WTC11 (cell line): ENCODE data around the gene ARID3C. TPM values are rescaled to one million over a fixed set of nuclear protein-coding genes. Genes with fewer than 3 reads are reported as not detected.

Experiments used
- ATAC-seq: fragments of 200-7000 bp; cut with Tn5 transposase; 2 replicates; pipeline ENCODE4 v1.10.0; 2021; ENCODE audit warnings: mild to moderate bottlenecking, moderate library complexity
- CTCF ChIA-PET: fragments of 300-600 bp; sonication (Branson Sonifier 250); formaldehyde crosslinking; loops from one replicate; lab custom pipeline; 2021; ENCODE audit warnings: antibody characterized with exemption; lab: Charles Lee
- POLR2A ChIA-PET: fragments of 350-600 bp; sonication (Branson Sonifier 250); formaldehyde crosslinking; loops from one replicate; lab custom pipeline; 2021; ENCODE audit warnings: antibody characterized with exemption; lab: Charles Lee
- DNase-seq: peaks from one replicate; pipeline ENCODE4 v3.0.0; 2021; ENCODE audit warnings: low spot score
- H3K27ac Mint-ChIP-seq: 2 replicates; pipeline ENCODE4 v1.8.0; 2021; ENCODE audit warnings: mixed read lengths
- H3K27me3 Mint-ChIP-seq: 2 replicates; pipeline ENCODE4 v1.8.0; 2021; ENCODE audit warnings: low read depth, mild to moderate bottlenecking, moderate library complexity, mixed read lengths
- H3K36me3 Mint-ChIP-seq: 2 replicates; pipeline ENCODE4 v1.8.0; 2021; ENCODE audit warnings: mixed read lengths
- H3K4me1 Mint-ChIP-seq: 2 replicates; pipeline ENCODE4 v1.8.0; 2022; ENCODE audit warnings: mixed read lengths
- H3K4me3 Mint-ChIP-seq: 2 replicates; pipeline ENCODE4 v1.8.0; 2021; ENCODE audit warnings: mild to moderate bottlenecking, moderate library complexity, mixed read lengths
- H3K9me3 Mint-ChIP-seq: 2 replicates; pipeline ENCODE4 v1.8.0; 2021; ENCODE audit warnings: mixed read lengths
- ATF1 ChIP-seq: sonication (generic); formaldehyde crosslinking; IDR thresholded peaks from 2 replicates; pipeline ENCODE4 v1.8.1; 2023; ENCODE audit warnings: mild to moderate bottlenecking, moderate library complexity, missing genetic modification reagents
- CREM ChIP-seq: sonication (generic); formaldehyde crosslinking; IDR thresholded peaks from 2 replicates; pipeline ENCODE4 v1.8.1; 2022; ENCODE audit warnings: mild to moderate bottlenecking, missing genetic modification reagents, moderate library complexity
- ESRRA ChIP-seq: sonication (generic); formaldehyde crosslinking; IDR thresholded peaks from 2 replicates; pipeline ENCODE4 v1.8.1; 2022; ENCODE audit warnings: mild to moderate bottlenecking, missing genetic modification reagents, borderline replicate concordance
- JAZF1 ChIP-seq: fragments of 250-450 bp; sonication (Bioruptor Pico); IDR thresholded peaks from 2 replicates; pipeline ENCODE4 v1.9.0; 2021; ENCODE audit warnings: moderate library complexity, mild to moderate bottlenecking, inconsistent platforms
- KAT7 ChIP-seq: sonication (generic); formaldehyde crosslinking; IDR thresholded peaks from 2 replicates; pipeline ENCODE4 v1.8.1; 2023; ENCODE audit warnings: missing genetic modification reagents, mild to moderate bottlenecking, borderline replicate concordance
- MXD4 ChIP-seq: fragments of 250-450 bp; sonication (Bioruptor Pico); IDR thresholded peaks from 2 replicates; pipeline ENCODE4 v1.8.0; 2021; ENCODE audit warnings: mild to moderate bottlenecking, moderate library complexity, borderline replicate concordance
- OVOL2 ChIP-seq: fragments of 250-450 bp; sonication (Bioruptor Pico); IDR thresholded peaks from 2 replicates; pipeline ENCODE4 v1.9.0; 2021; ENCODE audit warnings: mild to moderate bottlenecking, borderline replicate concordance
- RELA ChIP-seq: sonication (generic); formaldehyde crosslinking; IDR thresholded peaks from 2 replicates; pipeline ENCODE4 v1.8.1; 2022; ENCODE audit warnings: missing genetic modification reagents, mild to moderate bottlenecking, borderline replicate concordance
- TCF7 ChIP-seq: sonication (generic); formaldehyde crosslinking; IDR thresholded peaks from 2 replicates; pipeline ENCODE4 v1.8.0; 2022; ENCODE audit warnings: mild to moderate bottlenecking, low read depth, missing genetic modification reagents, moderate library complexity
- ZNF263 ChIP-seq: sonication (generic); formaldehyde crosslinking; IDR thresholded peaks from 2 replicates; pipeline ENCODE4 v1.8.1; 2022; ENCODE audit warnings: low read depth, mild to moderate bottlenecking, moderate library complexity, missing genetic modification reagents
- total RNA-seq: library from RNA; stranded (reverse); gene quantifications from 3 replicates; pipeline ENCODE4 v1.2.3, GENCODE V29; 2021
- TF ChIP-seq, protein P1 (sequence below): sonication (generic); formaldehyde crosslinking; IDR thresholded peaks from 2 replicates; pipeline ENCODE4 v1.8.1; 2023; ENCODE audit warnings: mild to moderate bottlenecking, missing genetic modification reagents, borderline replicate concordance
- TF ChIP-seq, protein P2 (sequence below): fragments of 250-450 bp; sonication (Bioruptor Pico); conservative IDR thresholded peaks from 2 replicates; pipeline ENCODE4 v1.9.0; 2021; ENCODE audit warnings: mild to moderate bottlenecking
- TF ChIP-seq, protein P3 (sequence below): sonication (generic); formaldehyde crosslinking; IDR thresholded peaks from 2 replicates; pipeline ENCODE4 v1.8.0; 2022; ENCODE audit warnings: missing genetic modification reagents
- TF ChIP-seq, protein P4 (sequence below): sonication (generic); formaldehyde crosslinking; IDR thresholded peaks from 2 replicates; pipeline ENCODE4 v1.8.1; 2022; ENCODE audit warnings: low read depth, missing genetic modification reagents, borderline replicate concordance
- TF ChIP-seq, protein P5 (sequence below): fragments of 250-450 bp; sonication (Bioruptor Pico); IDR thresholded peaks from 2 replicates; pipeline ENCODE4 v1.9.0; 2021; ENCODE audit warnings: mild to moderate bottlenecking
- TF ChIP-seq, protein P6 (sequence below): sonication (generic); formaldehyde crosslinking; IDR thresholded peaks from 2 replicates; pipeline ENCODE4 v1.8.0; 2022; ENCODE audit warnings: mild to moderate bottlenecking, missing genetic modification reagents
- TF ChIP-seq, protein P7 (sequence below): sonication (generic); formaldehyde crosslinking; IDR thresholded peaks from 2 replicates; pipeline ENCODE4 v1.8.1; 2022; ENCODE audit warnings: mild to moderate bottlenecking, missing genetic modification reagents, moderate library complexity, borderline replicate concordance

ARID3C gene
- total RNA-seq, 1 experiment from 2014 or later = 0.15 TPM

DNA sequence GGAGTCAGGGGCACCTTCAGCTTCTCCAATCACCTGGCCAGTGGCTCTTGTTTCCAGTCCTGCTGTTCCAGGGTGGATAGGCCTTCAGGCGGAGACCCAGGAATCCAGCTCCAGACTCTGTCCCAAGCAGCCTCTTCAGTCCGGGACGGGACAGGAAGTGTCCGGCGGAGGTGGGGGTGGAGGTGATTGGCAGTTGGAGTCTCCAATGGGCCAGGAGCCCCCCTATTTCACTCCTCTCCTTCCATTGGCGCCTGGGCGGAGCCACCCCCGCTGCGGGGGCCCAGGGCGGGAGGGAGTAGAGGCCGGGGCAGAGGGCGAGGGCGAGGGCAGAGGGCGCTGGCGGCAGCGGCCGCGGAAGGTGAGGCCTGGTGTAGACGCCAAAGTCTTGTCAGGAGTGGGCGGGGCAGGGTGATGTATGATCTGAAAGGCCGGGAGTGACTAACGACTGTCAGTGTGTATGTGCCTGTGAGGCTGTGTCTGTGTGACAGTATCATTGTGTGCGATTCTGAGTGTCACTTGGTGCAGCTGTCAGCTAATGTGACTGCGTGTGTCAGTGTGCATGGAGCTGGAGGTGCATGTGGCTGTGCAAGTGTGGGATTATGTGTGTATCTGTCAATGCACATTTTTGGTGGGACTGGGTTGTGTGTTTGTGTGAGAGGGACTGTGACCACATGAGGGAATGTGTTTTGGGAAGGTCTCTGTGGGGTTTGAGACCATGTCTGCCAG lies 23.2 kb upstream of the ARID3C start, which contains the start of gene IL11RA (continued):
- no peak for TF ChIP-seq TCF7 (CRISPR knock-in tag)
- no peak for TF ChIP-seq ESRRA (CRISPR knock-in tag)
- TF ChIP-seq, all 79 proteins: peak for 10

DNA sequence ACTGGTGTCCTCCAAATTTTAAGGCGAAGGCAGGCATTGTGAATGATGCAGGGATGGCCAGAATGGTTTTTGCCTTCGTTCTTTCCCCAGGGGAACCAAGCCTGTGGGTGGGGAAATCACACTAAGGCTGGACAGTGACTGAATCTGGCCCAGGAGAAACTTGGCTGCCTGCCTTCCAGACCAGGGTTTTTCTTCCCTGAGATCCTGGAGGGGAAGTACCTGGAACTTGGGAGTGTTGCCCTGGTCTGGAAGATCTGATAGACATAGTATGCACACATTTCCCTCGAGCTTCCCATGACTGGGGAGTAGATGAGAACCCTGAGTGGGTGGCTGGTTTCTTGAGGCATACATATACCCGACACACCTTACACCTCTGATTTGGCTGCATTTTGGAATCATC lies 22.5 kb upstream of the ARID3C start:
- Mint-ChIP-seq H3K27me3 (no peaks in the 10 kb centered on the region), H3K4me1 (peaks cover 40% of the 10 kb centered on the region), H3K36me3 (peaks cover 18% of the 10 kb centered on the region), H3K4me3 (peak overlapping the region; percentile 81), H3K27ac (peak overlapping the region; percentile 94; the same call in 1 of the 2 replicates), H3K9me3 (no peaks in the 10 kb centered on the region)
- no peak for ATAC-seq
- POLR2A ChIA-PET = interaction anchor here (0.9 to 1.3 kb wide), 2 partner anchors 14 to 51 kb away, joined by 3 to 5 read pairs; partner anchors contain the start of gene SIGMAR1
- no peak for DNase-seq
- CTCF ChIA-PET = interaction anchor here (0.6 to 4.2 kb wide), 7 partner anchors 13 to 717 kb away, joined by 3 to 31 read pairs (median 4); partner anchors contain the start of gene SIGMAR1
- TF ChIP-seq OVOL2 (no peak), ATF1 (CRISPR knock-in tag) (no peak), ZNF263 (CRISPR knock-in tag) (no peak), MXD4 (CRISPR knock-in tag) (no peak), RELA (CRISPR knock-in tag) (no peak), JAZF1 (CRISPR knock-in tag) (no peak), KAT7 (no peak), CREM (CRISPR knock-in tag) (no peak)
- TF ChIP-seq, protein P1, sequence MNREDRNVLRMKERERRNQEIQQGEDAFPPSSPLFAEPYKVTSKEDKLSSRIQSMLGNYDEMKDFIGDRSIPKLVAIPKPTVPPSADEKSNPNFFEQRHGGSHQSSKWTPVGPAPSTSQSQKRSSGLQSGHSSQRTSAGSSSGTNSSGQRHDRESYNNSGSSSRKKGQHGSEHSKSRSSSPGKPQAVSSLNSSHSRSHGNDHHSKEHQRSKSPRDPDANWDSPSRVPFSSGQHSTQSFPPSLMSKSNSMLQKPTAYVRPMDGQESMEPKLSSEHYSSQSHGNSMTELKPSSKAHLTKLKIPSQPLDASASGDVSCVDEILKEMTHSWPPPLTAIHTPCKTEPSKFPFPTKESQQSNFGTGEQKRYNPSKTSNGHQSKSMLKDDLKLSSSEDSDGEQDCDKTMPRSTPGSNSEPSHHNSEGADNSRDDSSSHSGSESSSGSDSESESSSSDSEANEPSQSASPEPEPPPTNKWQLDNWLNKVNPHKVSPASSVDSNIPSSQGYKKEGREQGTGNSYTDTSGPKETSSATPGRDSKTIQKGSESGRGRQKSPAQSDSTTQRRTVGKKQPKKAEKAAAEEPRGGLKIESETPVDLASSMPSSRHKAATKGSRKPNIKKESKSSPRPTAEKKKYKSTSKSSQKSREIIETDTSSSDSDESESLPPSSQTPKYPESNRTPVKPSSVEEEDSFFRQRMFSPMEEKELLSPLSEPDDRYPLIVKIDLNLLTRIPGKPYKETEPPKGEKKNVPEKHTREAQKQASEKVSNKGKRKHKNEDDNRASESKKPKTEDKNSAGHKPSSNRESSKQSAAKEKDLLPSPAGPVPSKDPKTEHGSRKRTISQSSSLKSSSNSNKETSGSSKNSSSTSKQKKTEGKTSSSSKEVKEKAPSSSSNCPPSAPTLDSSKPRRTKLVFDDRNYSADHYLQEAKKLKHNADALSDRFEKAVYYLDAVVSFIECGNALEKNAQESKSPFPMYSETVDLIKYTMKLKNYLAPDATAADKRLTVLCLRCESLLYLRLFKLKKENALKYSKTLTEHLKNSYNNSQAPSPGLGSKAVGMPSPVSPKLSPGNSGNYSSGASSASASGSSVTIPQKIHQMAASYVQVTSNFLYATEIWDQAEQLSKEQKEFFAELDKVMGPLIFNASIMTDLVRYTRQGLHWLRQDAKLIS (CRISPR knock-in tag) = no peak
- TF ChIP-seq, protein P2, sequence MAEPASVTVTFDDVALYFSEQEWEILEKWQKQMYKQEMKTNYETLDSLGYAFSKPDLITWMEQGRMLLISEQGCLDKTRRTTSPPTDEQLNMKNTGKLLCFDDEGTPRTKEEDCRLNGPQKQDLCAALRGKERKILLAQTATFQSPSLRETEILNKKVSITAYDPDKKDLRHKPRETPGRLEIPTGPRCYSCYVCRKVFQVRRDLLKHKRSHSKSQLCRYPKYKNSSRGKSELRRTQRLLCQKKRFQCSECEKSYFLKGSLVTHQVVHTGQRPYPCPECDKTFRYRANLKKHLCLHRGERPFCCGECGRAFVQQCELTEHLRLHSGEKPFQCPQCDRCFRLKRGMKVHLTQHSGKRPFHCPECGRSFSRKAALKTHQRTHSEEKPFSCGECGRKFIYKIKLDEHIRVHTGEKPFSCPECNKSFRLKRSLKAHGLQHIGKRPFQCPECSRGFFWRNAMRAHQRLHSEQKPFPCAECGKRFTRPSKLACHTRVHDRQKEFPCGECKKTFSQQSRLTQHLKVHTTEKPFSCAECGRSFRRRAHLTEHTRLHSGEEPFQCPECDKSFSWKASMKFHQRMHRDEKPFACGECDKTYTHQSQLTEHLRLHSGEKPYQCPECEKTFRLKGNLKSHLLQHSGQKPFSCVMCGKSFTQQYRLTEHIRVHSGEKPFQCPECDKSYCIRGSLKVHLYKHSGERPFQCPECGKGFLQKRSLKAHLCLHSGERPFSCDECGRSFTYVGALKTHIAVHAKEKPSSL (CRISPR knock-in tag) = no peak
- TF ChIP-seq, protein P3, sequence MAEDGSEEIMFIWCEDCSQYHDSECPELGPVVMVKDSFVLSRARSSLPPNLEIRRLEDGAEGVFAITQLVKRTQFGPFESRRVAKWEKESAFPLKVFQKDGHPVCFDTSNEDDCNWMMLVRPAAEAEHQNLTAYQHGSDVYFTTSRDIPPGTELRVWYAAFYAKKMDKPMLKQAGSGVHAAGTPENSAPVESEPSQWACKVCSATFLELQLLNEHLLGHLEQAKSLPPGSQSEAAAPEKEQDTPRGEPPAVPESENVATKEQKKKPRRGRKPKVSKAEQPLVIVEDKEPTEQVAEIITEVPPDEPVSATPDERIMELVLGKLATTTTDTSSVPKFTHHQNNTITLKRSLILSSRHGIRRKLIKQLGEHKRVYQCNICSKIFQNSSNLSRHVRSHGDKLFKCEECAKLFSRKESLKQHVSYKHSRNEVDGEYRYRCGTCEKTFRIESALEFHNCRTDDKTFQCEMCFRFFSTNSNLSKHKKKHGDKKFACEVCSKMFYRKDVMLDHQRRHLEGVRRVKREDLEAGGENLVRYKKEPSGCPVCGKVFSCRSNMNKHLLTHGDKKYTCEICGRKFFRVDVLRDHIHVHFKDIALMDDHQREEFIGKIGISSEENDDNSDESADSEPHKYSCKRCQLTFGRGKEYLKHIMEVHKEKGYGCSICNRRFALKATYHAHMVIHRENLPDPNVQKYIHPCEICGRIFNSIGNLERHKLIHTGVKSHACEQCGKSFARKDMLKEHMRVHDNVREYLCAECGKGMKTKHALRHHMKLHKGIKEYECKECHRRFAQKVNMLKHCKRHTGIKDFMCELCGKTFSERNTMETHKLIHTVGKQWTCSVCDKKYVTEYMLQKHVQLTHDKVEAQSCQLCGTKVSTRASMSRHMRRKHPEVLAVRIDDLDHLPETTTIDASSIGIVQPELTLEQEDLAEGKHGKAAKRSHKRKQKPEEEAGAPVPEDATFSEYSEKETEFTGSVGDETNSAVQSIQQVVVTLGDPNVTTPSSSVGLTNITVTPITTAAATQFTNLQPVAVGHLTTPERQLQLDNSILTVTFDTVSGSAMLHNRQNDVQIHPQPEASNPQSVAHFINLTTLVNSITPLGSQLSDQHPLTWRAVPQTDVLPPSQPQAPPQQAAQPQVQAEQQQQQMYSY (CRISPR knock-in tag) = no peak
- TF ChIP-seq, protein P4, sequence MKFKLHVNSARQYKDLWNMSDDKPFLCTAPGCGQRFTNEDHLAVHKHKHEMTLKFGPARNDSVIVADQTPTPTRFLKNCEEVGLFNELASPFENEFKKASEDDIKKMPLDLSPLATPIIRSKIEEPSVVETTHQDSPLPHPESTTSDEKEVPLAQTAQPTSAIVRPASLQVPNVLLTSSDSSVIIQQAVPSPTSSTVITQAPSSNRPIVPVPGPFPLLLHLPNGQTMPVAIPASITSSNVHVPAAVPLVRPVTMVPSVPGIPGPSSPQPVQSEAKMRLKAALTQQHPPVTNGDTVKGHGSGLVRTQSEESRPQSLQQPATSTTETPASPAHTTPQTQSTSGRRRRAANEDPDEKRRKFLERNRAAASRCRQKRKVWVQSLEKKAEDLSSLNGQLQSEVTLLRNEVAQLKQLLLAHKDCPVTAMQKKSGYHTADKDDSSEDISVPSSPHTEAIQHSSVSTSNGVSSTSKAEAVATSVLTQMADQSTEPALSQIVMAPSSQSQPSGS = no peak
- TF ChIP-seq, protein P5, sequence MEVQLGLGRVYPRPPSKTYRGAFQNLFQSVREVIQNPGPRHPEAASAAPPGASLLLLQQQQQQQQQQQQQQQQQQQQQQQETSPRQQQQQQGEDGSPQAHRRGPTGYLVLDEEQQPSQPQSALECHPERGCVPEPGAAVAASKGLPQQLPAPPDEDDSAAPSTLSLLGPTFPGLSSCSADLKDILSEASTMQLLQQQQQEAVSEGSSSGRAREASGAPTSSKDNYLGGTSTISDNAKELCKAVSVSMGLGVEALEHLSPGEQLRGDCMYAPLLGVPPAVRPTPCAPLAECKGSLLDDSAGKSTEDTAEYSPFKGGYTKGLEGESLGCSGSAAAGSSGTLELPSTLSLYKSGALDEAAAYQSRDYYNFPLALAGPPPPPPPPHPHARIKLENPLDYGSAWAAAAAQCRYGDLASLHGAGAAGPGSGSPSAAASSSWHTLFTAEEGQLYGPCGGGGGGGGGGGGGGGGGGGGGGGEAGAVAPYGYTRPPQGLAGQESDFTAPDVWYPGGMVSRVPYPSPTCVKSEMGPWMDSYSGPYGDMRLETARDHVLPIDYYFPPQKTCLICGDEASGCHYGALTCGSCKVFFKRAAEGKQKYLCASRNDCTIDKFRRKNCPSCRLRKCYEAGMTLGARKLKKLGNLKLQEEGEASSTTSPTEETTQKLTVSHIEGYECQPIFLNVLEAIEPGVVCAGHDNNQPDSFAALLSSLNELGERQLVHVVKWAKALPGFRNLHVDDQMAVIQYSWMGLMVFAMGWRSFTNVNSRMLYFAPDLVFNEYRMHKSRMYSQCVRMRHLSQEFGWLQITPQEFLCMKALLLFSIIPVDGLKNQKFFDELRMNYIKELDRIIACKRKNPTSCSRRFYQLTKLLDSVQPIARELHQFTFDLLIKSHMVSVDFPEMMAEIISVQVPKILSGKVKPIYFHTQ (CRISPR knock-in tag) = no peak
- TF ChIP-seq, protein P6, sequence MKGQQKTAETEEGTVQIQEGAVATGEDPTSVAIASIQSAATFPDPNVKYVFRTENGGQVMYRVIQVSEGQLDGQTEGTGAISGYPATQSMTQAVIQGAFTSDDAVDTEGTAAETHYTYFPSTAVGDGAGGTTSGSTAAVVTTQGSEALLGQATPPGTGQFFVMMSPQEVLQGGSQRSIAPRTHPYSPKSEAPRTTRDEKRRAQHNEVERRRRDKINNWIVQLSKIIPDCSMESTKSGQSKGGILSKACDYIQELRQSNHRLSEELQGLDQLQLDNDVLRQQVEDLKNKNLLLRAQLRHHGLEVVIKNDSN (CRISPR knock-in tag) = no peak
- TF ChIP-seq, protein P7, sequence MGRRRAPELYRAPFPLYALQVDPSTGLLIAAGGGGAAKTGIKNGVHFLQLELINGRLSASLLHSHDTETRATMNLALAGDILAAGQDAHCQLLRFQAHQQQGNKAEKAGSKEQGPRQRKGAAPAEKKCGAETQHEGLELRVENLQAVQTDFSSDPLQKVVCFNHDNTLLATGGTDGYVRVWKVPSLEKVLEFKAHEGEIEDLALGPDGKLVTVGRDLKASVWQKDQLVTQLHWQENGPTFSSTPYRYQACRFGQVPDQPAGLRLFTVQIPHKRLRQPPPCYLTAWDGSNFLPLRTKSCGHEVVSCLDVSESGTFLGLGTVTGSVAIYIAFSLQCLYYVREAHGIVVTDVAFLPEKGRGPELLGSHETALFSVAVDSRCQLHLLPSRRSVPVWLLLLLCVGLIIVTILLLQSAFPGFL (CRISPR knock-in tag) = no peak
